H54 (cell line): ENCODE results near the gene PRPSAP2.
A peak's percentile ranks its signal among the peaks of the same experiment; 100 is the strongest.
"Not testable (repeated sequence)": the region's sequence is repeated elsewhere in the genome, so short reads cannot be mapped to it uniquely, and the experiment has no call there.

Experiments used
- DNase-seq: peaks from one replicate; pipeline ENCODE4 v3.0.0; 2011; ENCODE audit warnings: low spot score, mixed read lengths; ENCODE audit not compliant: insufficient read length
- FAIRE-seq: peaks from 3 replicates; lab custom pipeline; 2011; peaks lifted over from hg19 to GRCh38; lab: Jason Lieb, UNC
- POLR2A ChIP-seq: IDR thresholded peaks from 2 replicates; pipeline ENCODE4 v1.6.1; 2011; ENCODE audit warnings: low read depth, mild to moderate bottlenecking, low read length

PRPSAP2 gene

GRCh38 chr17:18860161-18860972 is 2.4 kb downstream of the PRPSAP2 start:
- no peak for FAIRE-seq
- DNase-seq = no peak
- TF ChIP-seq POLR2A = no peak

GRCh38 chr17:18862011-18862410 is 4.1 kb downstream of the PRPSAP2 start:
- FAIRE-seq = no peak
- TF ChIP-seq POLR2A = no peak
- DNase-seq = no peak

DNA sequence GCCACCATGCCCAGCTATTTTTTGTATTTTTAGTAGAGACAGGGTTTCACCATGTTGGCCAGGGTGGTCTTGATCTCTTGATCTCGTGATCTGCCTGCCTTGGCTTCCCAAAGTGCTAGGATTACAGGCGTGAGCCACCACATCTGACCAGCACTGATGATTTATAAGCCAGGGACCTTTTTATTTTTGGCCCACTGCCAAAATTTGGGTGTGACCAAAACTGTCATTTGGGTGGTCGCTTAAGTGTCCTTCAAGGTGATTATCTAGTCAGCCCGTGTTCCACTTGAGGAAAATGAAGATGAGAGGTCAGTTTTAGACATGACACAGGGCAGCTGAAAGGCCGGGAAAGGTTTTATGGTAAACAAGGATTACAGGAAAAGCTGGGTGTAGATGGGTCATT is 7.1 kb downstream of the PRPSAP2 start:
- DNase-seq, FAIRE-seq: not testable (repeated sequence)

- DNase-seq = no peak
- no peak for FAIRE-seq
- TF ChIP-seq POLR2A = no peak
Observed at GRCh38 chr17:18866866-18867813, 9.2 kb downstream of the PRPSAP2 start.

GRCh38 chr17:18877104-18877645 is 19.2 kb downstream of the PRPSAP2 start:
- TF ChIP-seq POLR2A = no peak
- FAIRE-seq (peak; percentile 85), DNase-seq (peak; percentile 52)

DNA sequence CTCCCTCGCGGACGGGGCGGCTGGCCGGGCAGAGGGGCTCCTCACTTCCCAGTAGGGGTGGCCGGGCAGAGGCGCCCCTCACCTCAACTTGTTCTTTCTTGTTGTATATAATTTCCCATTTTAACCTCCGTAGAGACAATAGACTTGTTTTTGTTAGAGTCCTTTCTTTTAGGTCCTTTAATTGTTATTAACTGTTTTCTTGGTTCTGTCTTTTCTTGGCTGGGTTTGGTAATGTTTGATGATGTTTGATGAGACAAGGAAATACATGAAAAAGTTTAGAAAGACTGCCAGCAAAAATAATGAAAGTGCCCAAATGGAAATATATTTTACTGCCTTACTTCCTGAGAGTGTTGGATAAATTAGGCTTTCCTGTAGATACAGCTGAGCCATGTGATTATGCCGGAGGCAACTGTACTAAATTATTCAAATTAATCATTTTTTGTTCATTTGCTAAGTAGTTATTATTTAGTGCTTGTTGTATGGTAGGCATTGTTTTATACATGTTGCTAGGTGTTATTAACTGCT is 30.9 kb downstream of the PRPSAP2 start:
- no peak for TF ChIP-seq POLR2A
- FAIRE-seq (no peak), DNase-seq (no peak)

DNA sequence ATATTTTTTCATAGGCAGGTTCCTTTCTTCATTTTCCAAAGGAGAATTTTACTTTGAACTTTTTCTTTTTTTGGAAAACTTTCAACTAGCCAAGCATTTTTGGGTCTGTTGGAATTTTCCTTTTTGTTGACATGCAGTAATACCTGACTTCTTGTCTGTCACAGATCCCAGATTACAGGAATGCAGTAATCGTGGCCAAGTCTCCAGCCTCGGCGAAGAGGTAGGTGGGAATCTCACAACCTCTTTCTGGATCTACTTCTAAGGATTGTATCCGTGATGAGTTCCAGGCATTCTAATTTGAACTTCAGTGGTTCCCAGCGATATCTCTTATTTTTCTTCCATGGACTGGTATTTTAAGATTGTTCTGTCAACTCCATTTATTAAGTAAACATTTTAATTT is 31.7 kb downstream of the PRPSAP2 start:
- no peak for FAIRE-seq
- no peak for DNase-seq
- TF ChIP-seq POLR2A = no peak

DNA sequence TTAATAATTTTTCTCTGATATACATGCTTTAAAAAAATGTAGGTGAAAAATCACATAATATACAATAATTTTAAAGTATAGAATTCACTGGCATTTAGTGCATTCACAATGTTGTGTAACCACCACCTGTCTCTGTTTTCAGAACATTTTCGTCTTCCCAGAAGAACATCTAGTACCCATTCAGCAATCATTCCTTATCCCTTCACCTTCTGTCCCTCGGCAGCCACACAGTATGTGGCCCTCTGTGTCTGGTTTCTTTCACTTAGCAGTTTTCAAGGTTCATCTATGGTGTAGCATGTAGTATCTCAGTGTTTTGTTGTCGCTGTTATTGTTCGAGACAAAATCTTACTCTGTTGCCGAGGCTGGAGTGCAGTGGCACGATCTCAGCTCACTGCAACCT is 33.6 kb downstream of the PRPSAP2 start:
- DNase-seq (no peak), FAIRE-seq (no peak)
- TF ChIP-seq POLR2A = no peak

DNA sequence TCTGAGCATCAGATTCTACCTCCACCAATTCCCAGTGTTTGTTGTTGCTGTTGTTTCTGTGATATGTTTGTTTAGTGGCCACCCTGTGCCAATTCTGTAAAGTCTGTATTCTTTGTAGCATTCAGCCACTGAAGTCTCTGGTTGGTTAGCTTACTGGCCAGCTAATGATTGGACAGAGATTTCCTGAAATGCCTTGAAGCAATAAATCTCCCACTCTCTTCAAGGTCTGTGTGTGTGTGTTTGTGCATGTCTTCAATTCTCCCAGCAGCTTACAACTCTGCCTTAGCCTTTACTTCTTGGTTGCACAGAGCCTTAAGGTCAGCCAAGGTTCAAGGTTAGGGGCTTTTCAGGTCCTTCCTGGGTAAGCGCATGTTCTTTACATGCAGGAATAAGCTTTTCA is 38.2 kb downstream of the PRPSAP2 start:
- TF ChIP-seq POLR2A = no peak
- FAIRE-seq = no peak
- DNase-seq = no peak

GRCh38 chr17:18896947-18897346 is 39.0 kb downstream of the PRPSAP2 start:
- TF ChIP-seq POLR2A = no peak
- FAIRE-seq = no peak

GRCh38 chr17:18904482-18904881 is 46.6 kb downstream of the PRPSAP2 start:
- FAIRE-seq (no peak), DNase-seq (no peak)
- no peak for TF ChIP-seq POLR2A

More at GRCh38 chr17:18896947-18897346, 39.0 kb downstream of the PRPSAP2 start:
- DNase-seq = no peak

DNA sequence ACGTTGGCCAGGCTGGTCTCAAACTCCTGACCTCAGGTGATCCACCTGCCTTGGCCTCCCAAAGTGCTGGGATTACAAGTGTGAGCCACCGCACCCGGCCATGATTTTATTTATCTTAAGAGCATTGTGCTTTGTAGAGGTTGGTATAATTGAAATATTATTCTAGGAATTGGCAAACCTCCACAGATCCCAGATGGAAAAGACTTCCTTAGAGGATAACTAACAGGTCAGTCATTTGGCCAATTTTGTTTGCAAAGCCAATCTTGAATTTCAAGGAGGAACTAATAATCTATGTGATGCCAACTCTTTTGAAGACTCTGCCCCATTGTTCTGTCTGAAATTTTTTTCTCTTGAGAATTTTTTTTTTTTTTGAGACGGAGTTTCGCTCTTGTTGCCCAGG is 47.3 kb downstream of the PRPSAP2 start:
- DNase-seq = no peak
- no peak for TF ChIP-seq POLR2A
- no peak for FAIRE-seq

- FAIRE-seq (no peak), DNase-seq (no peak)
Observed at GRCh38 chr17:18910326-18910725, 52.4 kb downstream of the PRPSAP2 start.

GRCh38 chr17:18910881-18911280 is 53.0 kb downstream of the PRPSAP2 start:
- no peak for DNase-seq
- no peak for FAIRE-seq
- TF ChIP-seq POLR2A = no peak

More at GRCh38 chr17:18910326-18910725, 52.4 kb downstream of the PRPSAP2 start:
- no peak for TF ChIP-seq POLR2A
